CD4-positive, alpha-beta T cell treated with Interleukin-15 for 1 hour (primary cell): ENCODE measurements around the gene SLC17A3.

ENCODE experiments used
- DNase-seq: peaks from one replicate; pipeline ENCODE4 v3.0.0-alpha.2; 2020

Gene SLC17A3

GRCh38 chr6:25889877-25890853 is 16.1 kb upstream of the SLC17A3 start:
- DNase-seq: no peak

GRCh38 chr6:25888626-25889025 is 14.6 kb upstream of the SLC17A3 start:
- no peak for DNase-seq

GRCh38 chr6:25886066-25886465 is 12.0 kb upstream of the SLC17A3 start:
- no peak for DNase-seq

- no peak for DNase-seq
Measured at GRCh38 chr6:25883991-25884390, 9.9 kb upstream of the SLC17A3 start.

- no peak for DNase-seq
Measured at GRCh38 chr6:25883536-25883935, 9.5 kb upstream of the SLC17A3 start.

- DNase-seq: peak; percentile 30
Measured at GRCh38 chr6:25882051-25882496, 8.0 kb upstream of the SLC17A3 start.

GRCh38 chr6:25880601-25881000 is 6.6 kb upstream of the SLC17A3 start:
- DNase-seq: no peak

- DNase-seq: no peak
Measured at GRCh38 chr6:25878721-25879322, 4.8 kb upstream of the SLC17A3 start.

- DNase-seq: no peak
Measured at GRCh38 chr6:25875926-25876602, 2.0 kb upstream of the SLC17A3 start.

- DNase-seq: no peak
Measured at GRCh38 chr6:25875563-25875905, 1.5 kb upstream of the SLC17A3 start.

GRCh38 chr6:25874822-25875562 is 949 bp upstream of the SLC17A3 start:
- no peak for DNase-seq

GRCh38 chr6:25872814-25873213 is 1.2 kb downstream of the SLC17A3 start:
- DNase-seq: peak; percentile 18

GRCh38 chr6:25869840-25870239 is 4.2 kb downstream of the SLC17A3 start:
- DNase-seq: no peak

GRCh38 chr6:25868436-25869183 is 5.4 kb downstream of the SLC17A3 start:
- no peak for DNase-seq

- DNase-seq: peak; percentile 19
Measured at GRCh38 chr6:25866011-25866410, 8.0 kb downstream of the SLC17A3 start.

- no peak for DNase-seq
Measured at GRCh38 chr6:25863360-25863759, 10.7 kb downstream of the SLC17A3 start.

- DNase-seq: no peak
Measured at GRCh38 chr6:25862199-25862598, 11.8 kb downstream of the SLC17A3 start.

GRCh38 chr6:25852756-25853155 is 21.3 kb downstream of the SLC17A3 start:
- no peak for DNase-seq

- DNase-seq: no peak
Measured at GRCh38 chr6:25851961-25852360, 22.1 kb downstream of the SLC17A3 start.

- DNase-seq: no peak
Measured at GRCh38 chr6:25844518-25844917, 29.5 kb downstream of the SLC17A3 start.

- no peak for DNase-seq
Measured at GRCh38 chr6:25842526-25842925, 31.5 kb downstream of the SLC17A3 start.
